HG03103 (cell line): ENCODE results near the gene EXOC8.
"Not testable (repeated sequence)": the region's sequence is repeated elsewhere in the genome, so short reads cannot be mapped to it uniquely, and the experiment has no call there.

Experiments
- ATAC-seq: cut with Tn5 transposase; IDR thresholded peaks from one replicate; pipeline ENCODE4 v1.9.1; 2021; ENCODE audit warnings: low read depth; ENCODE audit not compliant: unreplicated experiment

The EXOC8 gene

GRCh38 chr1:231353086-231353485, 15.4 kb upstream of the EXOC8 start:
- ATAC-seq = no peak

DNA sequence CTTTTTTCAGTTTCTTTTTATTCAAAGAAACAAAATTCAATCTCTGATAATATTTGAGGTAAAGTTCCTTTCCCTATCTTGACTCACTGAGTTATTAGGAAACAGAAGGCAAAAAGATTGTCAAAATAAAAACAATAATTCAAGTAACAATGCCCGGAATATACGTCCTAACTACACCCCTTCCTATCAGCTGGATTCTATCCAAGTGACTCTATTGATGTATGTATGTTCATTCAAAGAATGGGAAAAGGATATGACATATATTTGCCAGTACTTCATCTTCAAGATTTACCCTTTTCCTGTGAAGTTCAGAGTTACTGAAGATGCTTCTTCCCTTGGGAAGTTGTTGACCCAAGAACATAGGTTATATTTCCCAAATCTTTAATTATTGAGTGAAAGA, 14.2 kb upstream of the EXOC8 start:
- no peak for ATAC-seq

GRCh38 chr1:231348856-231349255, 11.2 kb upstream of the EXOC8 start:
- ATAC-seq = not testable (repeated sequence)

DNA sequence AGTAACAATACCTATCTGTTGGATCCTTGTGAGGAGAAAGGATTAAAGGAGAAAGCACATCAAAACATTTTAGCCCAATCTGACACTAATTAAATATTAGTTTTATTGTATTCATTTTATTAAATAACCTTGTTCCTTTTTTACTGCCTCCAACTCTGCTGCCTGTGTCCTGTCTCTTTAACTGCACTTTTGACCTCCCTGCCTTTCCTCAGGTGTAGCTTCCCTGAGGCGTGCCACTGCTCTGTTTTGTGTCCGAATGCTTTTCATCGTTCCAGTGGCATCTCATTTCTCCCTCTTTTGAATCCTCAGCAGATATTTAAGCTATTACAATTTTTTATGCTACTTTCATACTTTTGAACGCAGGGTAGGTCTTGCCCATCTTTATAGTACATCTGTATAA, 10.8 kb upstream of the EXOC8 start:
- no peak for ATAC-seq

GRCh38 chr1:231347961-231348360, 10.3 kb upstream of the EXOC8 start:
- no peak for ATAC-seq

DNA sequence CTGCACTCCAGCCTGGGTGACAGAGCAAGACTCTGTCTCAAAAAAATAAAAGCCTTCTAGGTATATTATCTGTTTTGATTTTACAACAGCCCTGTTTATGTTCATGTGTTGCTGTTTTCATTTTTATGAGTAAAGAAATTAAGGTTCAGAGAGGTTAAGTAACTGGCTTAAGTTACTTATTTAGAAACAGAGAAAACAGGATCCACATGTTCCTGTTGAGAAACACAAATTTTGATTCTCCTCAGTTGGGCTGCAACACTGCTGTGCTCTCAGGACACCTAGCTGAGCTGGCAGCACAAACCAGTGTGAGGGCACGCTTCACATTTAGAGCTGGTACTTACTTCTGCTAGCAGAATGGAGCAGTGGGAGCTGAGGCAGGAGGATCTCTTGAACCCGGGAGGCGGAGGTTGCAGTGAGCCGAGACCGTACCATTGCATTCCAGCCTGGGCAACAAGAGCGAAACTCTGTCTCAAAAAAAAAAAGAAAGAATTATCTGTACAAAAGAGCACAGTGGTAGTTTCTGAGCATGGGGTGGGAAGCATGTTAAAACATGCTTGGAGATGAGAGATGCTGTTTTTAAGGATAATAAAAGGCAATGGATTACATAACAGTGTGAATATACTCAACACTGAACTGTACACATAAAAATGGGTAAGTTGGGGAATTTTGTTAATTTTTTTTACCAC, 2.8 kb upstream of the EXOC8 start:
- ATAC-seq = no peak

DNA sequence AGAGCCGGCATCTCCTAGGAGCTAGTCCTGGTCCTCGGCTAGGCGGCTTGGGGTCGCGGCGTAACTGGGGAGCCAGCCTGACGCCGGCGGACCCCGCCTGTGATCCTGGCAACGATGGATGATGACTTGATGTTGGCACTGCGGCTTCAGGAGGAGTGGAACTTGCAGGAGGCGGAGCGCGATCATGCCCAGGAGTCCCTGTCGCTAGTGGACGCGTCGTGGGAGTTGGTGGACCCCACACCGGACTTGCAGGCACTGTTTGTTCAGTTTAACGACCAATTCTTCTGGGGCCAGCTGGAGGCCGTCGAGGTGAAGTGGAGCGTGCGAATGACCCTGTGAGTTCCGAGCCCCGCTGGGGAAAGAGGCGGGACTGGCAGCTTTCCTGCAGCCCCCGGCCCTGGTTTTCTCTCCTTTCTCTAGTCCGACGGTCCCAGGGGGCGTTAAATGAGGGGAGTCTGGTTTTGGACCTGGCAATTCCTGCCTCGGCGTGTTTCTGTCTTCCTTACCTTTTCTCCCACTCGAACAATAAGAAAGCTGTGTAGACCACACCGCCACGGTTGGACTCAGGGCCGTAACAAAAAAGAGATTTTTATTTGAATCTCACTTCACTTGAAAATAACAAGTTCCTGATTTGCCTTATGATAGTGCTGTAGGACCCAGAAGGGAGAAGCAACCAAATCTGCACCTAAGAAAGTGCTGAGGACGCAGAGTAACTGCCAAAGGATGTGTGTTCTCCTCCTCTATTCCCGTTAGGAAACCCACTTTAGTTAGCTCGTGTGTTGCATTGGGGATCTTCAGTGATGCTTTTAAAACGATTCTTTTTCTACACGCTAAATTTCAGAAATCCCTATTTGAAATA, 847 bp upstream of the EXOC8 start, which contains the start of gene SPRTN:
SPRTN (plus strand) TSS at position 24 of the 859 bp plus-strand sequence; CDS start at position 115, 91 bp downstream.
- peak; percentile 1 for ATAC-seq

DNA sequence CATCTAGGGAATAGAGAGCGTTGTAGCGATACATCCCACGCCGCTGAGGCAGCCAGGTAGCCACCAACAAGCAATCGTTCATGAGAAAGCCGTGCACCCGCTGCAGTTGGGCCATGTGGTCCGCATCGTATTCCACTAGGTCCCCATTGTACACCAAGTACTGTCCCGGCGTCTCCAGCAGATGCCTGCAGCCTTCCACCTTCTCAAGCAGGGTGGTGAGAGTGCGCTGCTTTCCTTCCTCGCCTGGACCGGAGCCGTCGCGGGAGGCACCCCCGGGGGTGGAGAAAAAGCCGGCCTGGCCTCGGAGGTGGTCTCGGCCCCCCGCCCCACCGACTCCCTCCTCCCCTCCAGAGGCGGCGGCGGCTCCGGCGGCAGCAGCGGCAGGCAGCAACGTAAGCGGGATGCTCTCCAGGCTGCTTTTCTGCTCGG, 595 bp downstream of the EXOC8 start:
- ATAC-seq = no peak

DNA sequence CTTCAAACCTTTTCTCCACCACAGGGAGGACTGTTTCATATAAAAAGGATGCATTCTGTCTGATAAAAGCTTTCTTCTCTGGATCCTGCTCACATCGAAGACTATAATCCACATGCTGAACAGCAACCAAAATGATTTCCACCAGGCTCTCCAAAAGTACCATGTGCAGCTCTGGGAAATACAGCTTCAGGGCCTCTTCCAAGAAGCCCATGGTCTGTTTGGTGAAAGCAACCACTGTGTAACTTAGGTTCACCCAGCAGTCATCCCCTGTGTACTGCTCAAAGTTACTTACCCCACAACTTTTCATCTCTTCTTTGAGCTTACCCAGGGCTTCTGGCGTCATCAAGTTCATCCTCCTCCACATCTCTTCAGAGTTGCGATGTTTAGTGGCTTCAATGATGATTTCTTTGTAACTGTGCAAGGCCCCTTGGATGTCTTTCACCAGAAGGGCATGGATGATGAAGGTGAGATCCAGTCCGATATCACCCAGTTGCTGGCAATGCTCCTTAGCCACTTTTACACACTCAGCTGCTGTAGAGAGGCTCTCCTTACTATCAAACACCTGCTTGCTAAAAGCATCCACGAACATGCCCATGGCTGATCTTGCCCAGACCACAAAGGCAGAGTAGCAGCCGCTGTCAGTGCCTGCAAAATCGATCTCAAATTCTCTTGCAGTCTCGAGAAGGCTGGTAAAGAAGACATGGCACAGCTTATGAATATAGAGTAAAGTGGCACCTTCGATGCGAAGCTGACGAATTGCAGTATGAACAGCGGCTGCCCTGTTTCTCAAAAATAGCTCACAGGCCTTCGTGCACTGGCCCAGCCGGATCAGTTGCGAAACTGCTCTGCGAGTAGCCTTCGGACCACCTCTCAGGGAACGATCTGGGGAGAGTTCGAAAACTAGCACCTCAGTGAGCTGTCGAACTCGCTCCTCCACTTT, 1.7 kb downstream of the EXOC8 start:
- ATAC-seq = no peak

DNA sequence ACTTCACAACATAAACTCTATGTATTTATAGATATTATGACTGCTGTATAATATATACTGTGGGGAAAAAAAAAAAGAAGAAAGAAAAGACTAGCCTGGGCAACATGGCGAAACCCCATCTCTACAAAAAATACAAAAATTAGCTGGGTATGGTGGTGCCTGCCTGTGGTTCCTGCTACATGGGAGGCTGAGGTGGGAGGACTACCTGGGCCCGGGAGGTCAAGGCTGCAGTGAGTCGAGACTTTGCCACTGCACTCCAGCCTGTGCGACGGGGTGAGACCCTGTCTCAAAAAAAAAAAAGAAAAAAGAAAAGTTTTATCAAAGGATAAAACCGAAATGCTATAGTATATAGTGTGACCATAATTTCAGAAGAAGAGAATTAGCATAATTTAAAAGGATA, 2.7 kb downstream of the EXOC8 start:
- ATAC-seq = no peak

GRCh38 chr1:231334079-231334666, 3.5 kb downstream of the EXOC8 start:
- peak; percentile 32 for ATAC-seq

DNA sequence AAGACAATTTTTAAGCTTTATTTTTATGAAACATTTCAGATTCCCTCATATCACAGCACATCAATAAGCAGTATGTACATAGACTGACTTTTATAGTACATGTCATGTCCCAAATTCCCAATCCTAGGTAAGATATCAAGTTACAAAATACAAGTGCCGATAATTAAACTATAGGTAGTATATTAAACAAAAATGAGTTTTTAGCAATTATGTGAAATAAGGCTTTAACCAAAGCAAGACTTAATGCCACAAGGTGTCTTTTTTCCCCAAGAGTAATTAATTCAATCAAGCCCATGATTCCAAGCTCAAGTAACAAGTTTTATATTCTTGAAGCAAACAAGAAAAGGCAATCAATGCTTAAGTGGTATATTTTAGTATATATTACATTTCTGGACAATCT, 4.9 kb downstream of the EXOC8 start:
- no peak for ATAC-seq

- no peak for ATAC-seq
These were observed 8.2 kb downstream of the EXOC8 start for GRCh38 chr1:231329483-231329882.

DNA sequence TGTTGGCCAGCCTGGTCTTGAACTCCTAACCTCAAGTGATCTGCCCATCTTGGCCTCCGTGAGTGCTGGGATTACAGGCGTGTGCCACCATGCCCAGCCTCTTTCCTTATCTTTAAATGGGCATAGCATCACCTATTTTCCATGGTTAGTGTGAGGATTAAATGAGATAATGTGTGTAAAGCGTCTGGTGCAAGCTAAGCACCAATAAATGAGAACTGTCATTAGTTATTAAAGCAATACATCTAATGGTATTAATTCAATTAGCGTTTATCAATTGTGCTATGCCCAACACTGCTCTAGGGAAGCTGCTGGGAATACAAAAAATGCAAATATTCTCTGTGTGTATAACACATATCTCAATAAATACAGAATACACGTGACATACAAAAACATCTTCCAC, 10.0 kb downstream of the EXOC8 start:
- no peak for ATAC-seq

DNA sequence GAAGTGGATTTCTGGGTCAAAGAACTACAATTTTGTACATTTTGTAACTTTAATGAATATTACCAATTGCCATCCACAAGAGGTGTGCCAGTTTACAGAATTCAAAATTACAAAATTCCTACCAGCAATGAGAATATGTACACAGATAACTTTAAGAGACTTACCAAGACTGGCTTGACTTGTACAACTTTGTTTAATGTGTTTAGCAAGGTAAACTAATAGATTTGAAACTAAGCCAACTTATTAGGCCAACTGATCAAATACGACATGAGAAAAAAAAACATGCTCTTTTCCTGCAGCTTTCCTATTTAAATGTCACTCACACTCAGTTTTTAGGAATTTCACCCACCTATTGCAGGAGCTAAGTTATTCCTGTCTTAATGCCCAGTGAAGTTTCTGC, 11.4 kb downstream of the EXOC8 start:
- ATAC-seq = no peak

DNA sequence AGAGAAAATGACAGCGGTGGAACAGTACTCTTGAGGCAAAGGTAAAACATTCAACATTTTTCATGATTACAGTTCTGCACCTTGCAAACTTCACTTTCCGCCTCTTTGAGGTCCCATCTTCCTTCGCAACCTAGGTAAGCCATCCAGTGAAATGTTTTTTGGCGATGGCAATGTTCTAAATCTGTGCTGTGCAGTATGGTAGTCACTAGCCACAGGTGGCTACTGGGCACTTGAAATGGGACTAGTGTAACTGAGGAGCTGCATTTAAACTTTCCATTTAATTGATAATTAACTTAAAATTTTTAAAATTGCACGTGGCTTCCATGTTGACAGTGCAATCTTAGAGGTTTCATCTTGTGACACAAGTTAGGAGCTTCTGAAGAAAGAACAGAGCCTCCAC, 13.0 kb downstream of the EXOC8 start:
- no peak for ATAC-seq

DNA sequence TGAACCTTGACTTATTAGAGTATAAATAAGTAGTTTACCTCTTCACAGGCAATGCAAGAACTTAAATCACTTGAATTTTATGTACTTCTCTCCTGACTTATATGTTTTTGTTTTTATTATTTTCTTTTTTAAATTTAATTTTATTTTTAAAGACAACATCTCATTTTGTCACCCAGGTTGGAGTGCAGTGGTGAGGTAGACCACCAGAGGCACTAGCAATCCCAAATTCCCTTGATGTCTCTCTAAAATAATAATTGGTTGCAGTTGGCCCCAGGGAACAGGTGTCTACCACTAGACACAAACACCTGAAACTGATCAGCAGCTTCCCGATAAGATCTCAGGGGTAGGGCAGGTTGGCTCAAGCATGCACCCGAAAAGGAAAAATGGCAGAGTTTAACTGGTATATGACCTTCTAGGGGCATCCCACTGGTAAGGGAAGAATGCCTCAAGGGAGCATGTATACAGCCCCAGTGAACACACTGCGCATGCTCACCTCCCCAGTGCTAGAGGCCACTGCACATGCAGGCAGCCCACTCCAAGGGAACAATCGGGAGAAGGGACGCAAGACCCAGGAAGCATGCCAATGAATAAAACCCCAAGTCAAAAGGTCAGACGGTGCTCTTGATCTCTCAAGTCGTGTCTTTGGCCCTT, 14.6 kb downstream of the EXOC8 start:
- ATAC-seq = no peak

DNA sequence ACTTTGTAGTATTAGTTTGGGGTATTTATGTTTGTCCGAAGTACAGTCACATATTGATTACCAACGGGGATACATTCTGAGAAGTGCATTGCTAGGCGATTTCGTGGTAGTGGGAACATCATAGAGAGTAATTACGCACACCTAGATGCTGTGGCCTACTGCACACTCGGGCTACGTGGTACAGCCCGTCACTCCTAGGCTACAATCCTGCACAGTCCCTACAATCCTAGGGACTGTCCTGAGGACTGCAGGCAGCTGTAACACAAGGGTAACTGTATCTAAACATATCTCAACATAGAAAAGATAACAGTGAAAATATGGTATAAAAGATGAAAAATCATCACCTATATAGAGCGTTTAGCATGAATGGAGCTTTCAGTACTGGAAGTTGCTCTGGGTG, 18.6 kb downstream of the EXOC8 start:
- ATAC-seq = no peak

DNA sequence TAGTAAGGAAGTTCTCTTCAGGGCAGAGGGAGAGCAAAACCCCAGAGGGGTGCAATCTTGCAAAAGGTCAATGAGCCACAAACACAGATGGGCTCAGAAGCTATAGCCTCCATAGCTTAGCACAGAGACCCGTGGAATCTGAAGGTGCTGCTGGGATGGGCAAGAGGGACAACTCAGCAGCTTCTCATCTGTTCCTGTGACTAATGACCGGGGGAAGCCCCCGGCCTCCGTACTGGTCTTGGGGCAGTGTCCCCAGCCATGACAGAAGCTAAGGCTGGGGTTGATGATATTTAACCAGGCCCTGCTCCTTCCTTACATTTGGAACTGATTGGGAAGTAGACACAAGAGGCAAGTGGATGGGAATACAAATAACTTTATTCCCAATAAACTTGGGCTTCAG, 19.1 kb downstream of the EXOC8 start:
- ATAC-seq = no peak

- ATAC-seq = no peak
These were observed 19.7 kb downstream of the EXOC8 start for GRCh38 chr1:231318015-231318355.
